Measurements from ENCODE around the gene RAPGEF1.

DNA sequence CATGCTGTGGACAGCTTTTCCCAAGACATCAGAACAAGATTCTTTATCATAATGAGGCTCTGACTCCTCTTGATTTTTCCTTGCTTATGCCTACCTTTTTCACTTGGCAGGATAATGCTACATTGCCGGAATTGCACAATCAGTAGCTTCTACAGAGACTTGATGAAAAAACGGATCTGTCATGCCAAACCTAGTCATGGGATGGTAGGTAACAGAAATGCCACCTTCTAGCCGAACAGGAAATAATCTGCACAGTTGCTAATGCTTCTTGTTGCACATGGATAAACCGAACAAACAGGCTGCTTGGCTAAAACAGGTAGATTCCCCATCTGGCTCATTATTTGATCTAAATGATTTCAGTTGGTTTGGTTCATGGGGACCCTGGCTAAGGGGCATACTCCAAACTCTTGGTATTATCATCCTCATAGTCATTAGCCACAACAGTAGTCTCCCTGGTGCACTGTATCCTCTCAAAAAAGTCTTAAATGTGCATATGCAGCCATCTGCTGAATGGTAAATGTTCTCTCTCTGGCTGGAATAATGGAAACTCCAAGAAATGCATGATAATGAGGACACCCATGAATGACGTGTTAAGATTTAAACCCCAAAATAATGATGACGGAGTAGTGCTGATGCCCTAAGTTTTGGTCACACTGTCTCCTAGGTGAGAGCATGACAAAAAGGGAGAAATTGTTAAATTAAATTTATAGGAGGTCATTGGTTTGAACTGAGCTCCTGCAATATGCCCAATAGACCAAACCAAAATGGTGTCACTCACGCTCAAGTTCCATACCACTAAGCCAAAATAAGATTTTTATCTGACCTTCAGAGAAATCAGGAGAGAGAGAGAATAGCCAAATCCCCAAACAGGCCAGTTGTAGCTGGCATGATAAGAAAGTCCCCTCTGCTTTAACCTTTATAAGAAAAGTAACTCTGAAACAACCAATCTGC, 47.0 kb downstream of the RAPGEF1 start:
- TF ChIP-seq CTCF (conservative IDR thresholded peaks at IDR 0.05 in 1 of 2, IDR thresholded peaks at IDR 0.05 in 1 of 2; ENCODE audit: low read depth in 1 of 2, low read length in 2 of 2) (no peak), EZH2 (IDR thresholded peaks at IDR 0.05; ENCODE audit: low read length, missing control alignments) (no peak)

Measured in fibroblast of lung (primary cell).